ENCODE measurements around the gene NFATC1.

- no peak for TF ChIP-seq POLR2A (IDR thresholded peaks at IDR 0.05; ENCODE audit: low read length)
- no peak for TF ChIP-seq REST (IDR thresholded peaks at IDR 0.05)
These were observed 92.1 kb downstream of the NFATC1 start for GRCh38 chr18:79487801-79488201.
